ENCODE measurements around the gene RPS23. TPM values are rescaled to one million over a fixed set of nuclear protein-coding genes. Genes with fewer than 3 reads are reported as not detected.

Gene RPS23
- total RNA-seq, 1 donor from 2014 or later, result 2,334 TPM

DNA sequence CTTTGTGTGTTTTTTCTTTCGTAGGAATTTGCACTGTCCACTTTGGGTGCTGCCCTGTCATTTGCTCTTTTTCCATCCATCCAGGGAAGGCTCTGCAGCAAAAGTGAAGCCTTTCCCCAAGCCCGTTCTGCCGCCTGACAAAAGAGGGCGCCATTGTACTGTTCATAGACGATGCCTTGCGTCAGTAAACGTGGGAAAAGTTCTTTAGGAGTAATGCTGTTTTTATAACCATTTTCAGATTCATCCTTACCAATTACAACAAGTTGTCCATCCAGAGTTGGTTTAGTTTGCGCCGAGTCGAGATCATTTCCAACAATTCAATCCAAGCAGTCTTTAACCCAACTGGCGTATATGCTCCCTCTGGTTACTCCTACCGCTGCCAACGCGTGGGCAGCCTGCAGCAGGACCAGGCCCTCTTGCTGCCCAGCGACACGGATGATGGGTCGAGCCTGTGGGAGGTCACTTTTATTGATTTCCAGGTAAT is 34.3 kb upstream of the RPS23 start:
- Histone ChIP-seq H3K27ac (no peak overlapping the region), H3K9me3 (no peaks in the 10 kb centered on the region), H3K4me1 (no peaks in the 10 kb centered on the region), H3K4me3 (no peak overlapping the region), H3K27me3 (no peaks in the 10 kb centered on the region), H3K36me3 (no peaks in the 10 kb centered on the region)
- no peak for DNase-seq (ENCODE audit: extremely low spot score in 2 of 2)
- TF ChIP-seq POLR2AphosphoS5 (IDR thresholded peaks at IDR 0.05; ENCODE audit: insufficient read depth in 1 of 2, low read depth in 1 of 2), result no peak
- TF ChIP-seq, protein P1, sequence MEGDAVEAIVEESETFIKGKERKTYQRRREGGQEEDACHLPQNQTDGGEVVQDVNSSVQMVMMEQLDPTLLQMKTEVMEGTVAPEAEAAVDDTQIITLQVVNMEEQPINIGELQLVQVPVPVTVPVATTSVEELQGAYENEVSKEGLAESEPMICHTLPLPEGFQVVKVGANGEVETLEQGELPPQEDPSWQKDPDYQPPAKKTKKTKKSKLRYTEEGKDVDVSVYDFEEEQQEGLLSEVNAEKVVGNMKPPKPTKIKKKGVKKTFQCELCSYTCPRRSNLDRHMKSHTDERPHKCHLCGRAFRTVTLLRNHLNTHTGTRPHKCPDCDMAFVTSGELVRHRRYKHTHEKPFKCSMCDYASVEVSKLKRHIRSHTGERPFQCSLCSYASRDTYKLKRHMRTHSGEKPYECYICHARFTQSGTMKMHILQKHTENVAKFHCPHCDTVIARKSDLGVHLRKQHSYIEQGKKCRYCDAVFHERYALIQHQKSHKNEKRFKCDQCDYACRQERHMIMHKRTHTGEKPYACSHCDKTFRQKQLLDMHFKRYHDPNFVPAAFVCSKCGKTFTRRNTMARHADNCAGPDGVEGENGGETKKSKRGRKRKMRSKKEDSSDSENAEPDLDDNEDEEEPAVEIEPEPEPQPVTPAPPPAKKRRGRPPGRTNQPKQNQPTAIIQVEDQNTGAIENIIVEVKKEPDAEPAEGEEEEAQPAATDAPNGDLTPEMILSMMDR (IDR thresholded peaks at IDR 0.05), result peak; percentile 36 to 71 (median 69)
- intact Hi-C loops (cut with DNase I), result no loop called here

DNA sequence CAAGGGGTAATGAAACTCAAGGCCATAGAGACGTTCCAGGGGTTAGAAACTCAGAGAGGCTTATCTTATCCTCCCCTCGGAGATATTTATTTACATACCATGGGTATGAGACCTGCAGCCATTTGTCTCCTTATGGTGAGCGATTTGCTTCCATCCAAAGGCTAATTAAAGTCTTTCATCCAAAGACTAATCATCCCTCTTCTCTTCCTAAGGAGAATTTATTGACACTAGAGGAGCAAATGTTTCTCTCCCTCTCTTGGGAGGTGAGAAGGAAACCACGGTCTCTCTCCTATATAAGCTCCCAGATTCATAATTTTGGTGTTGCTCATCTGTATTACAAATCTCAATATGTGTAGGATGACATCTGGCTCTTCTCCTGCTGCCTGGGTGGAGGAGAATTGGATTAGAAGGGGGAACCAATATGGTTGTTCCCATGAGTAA is 31.0 kb upstream of the RPS23 start:
- Histone ChIP-seq H3K4me3 (no peak overlapping the region), H3K9me3 (no peaks in the 10 kb centered on the region), H3K27me3 (no peaks in the 10 kb centered on the region), H3K36me3 (no peaks in the 10 kb centered on the region), H3K27ac (no peak overlapping the region), H3K4me1 (no peaks in the 10 kb centered on the region)
- TF ChIP-seq POLR2A (IDR thresholded peaks at IDR 0.05), result no peak
- TF ChIP-seq, protein P1 (IDR thresholded peaks at IDR 0.05), result no peak
- no peak for TF ChIP-seq POLR2AphosphoS5 (IDR thresholded peaks at IDR 0.05; ENCODE audit: insufficient read depth in 1 of 2, low read depth in 1 of 2)
- no peak for DNase-seq (ENCODE audit: extremely low spot score in 2 of 2)
- intact Hi-C loops (cut with DNase I), result no loop called here

DNA sequence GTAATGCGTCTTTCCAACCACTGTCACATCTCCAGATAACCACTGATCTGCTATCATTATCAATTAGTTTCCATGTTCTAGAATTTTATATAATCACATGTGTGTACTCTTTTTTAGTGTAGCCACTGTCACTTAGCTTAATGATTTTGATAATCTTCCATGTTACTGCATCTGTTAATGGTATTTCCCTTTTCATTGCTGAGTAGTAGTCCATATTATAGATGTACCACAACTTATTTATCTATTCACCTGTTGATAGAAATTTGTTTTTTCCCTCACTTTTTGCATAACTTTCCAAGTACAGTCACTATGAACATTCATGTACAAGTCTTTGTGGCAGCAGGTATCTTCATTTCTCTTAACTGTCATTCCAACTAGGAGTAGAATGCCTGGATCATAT is 30.3 kb upstream of the RPS23 start:
- Histone ChIP-seq H3K4me1 (no peaks in the 10 kb centered on the region), H3K27ac (no peak overlapping the region), H3K4me3 (no peak overlapping the region), H3K27me3 (no peaks in the 10 kb centered on the region), H3K36me3 (no peaks in the 10 kb centered on the region), H3K9me3 (no peaks in the 10 kb centered on the region)
- TF ChIP-seq POLR2AphosphoS5 (IDR thresholded peaks at IDR 0.05; ENCODE audit: insufficient read depth in 1 of 2, low read depth in 1 of 2) (no peak), POLR2A (IDR thresholded peaks at IDR 0.05) (no peak)
- TF ChIP-seq, protein P1 (IDR thresholded peaks at IDR 0.05), result no peak
- intact Hi-C loops (cut with DNase I), result no loop called here
- DNase-seq (ENCODE audit: extremely low spot score in 2 of 2), result no peak

DNA sequence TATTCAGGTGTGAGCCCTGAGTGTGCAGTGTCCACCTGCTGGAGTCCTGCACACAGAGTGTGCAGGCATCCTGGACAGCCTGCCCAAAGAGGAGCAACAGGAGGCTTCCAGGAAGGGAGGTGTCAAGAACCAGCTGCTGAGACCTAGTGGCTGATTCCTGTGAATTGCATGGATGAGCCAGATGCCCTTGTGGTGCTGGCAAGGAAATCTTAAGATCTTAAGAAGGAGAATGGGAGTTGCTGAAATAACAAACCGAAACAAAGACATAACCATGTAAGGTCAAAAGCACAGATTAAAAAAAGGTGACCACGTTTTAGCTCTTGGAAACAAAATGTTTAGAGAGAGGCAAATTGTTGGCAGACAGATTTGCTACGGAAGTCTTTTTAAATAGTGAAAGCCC is 29.3 kb upstream of the RPS23 start:
- no peak overlapping the region for H3K27ac ChIP-seq
- H3K4me3 ChIP-seq, result no peak overlapping the region
- intact Hi-C loops (cut with DNase I), result no loop called here
- no peaks in the 10 kb centered on the region for H3K9me3 ChIP-seq
- H3K27me3 ChIP-seq, result no peaks in the 10 kb centered on the region
- TF ChIP-seq POLR2A (IDR thresholded peaks at IDR 0.05) (no peak), POLR2AphosphoS5 (IDR thresholded peaks at IDR 0.05; ENCODE audit: insufficient read depth in 1 of 2, low read depth in 1 of 2) (peak in 1 of 2 donors; percentile 31)
- TF ChIP-seq, protein P1 (IDR thresholded peaks at IDR 0.05), result no peak
- DNase-seq (ENCODE audit: extremely low spot score in 2 of 2), result no peak
- no peaks in the 10 kb centered on the region for H3K4me1 ChIP-seq
- H3K36me3 ChIP-seq, result no peaks in the 10 kb centered on the region

DNA sequence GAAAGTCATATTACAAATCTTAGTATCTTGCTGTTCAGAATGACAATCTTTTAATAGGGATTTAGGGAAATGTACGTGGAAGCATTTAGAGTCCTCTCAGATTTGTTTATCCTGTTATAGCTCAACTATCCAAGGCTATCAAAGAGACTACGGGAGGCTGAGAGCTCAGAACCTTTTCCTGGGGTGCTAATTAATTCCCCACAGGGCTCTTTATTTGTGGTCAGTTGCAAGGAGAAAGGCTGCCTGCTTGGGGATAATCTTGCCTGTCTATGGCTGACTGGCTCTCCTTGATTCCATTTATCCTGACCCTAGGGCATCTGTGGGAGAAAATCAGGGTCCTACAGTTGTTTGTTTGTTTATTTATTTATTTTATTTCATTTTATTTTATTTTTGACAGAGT is 28.0 kb upstream of the RPS23 start:
- no peak for TF ChIP-seq POLR2A (IDR thresholded peaks at IDR 0.05)
- no peak for TF ChIP-seq POLR2AphosphoS5 (IDR thresholded peaks at IDR 0.05; ENCODE audit: insufficient read depth in 1 of 2, low read depth in 1 of 2)
- TF ChIP-seq, protein P1 (IDR thresholded peaks at IDR 0.05), result no peak
- Histone ChIP-seq H3K4me1 (no peaks in the 10 kb centered on the region), H3K27ac (no peak overlapping the region), H3K9me3 (no peaks in the 10 kb centered on the region), H3K36me3 (no peaks in the 10 kb centered on the region), H3K27me3 (no peaks in the 10 kb centered on the region), H3K4me3 (no peak overlapping the region)
- no peak for DNase-seq (ENCODE audit: extremely low spot score in 2 of 2)
- intact Hi-C loops (cut with DNase I), result no loop called here
